Measurements from ENCODE around the gene C17orf58. TPM values are rescaled to one million over a fixed set of nuclear protein-coding genes. Genes with fewer than 3 reads are reported as not detected.

The C17orf58 gene
- total and polyA plus RNA-seq, 2 donors (not counting 1 experiment from before 2014, with no cell fraction given), result 1.0 to 2.8 TPM

DNA sequence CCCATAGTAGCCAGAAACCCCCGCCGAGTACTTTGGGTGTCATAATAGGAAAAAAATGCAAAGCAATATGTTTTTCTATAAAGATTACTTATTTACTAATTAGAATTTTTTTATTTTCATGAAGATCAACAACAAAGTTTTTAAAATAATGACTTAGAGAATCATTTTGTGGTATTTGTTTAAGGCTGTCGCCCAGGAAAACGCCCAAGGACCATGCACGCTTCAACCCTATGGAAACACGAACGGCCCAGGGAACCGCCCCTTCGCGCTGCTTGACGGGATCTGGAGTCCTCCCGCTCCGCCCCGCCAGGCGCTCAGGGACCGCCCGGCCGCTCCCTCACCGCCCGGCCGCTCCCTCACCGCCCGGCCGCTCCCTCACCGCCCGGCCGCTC, 38.9 kb upstream of the C17orf58 start:
- peak overlapping the region; percentile 95 for H3K4me3 Mint-ChIP-seq
- ATAC-seq (ENCODE audit: low read depth) (peak; percentile 83), DNase-seq (no peak)
- Histone ChIP-seq H3K27me3 (replicated peaks in 1 of 4; ENCODE audit: control extremely low read depth in 1 of 4, control insufficient read depth in 3 of 4, insufficient read depth in 4 of 4, low read length in 3 of 4) (no peaks in the 10 kb centered on the region), H3K9me3 (ENCODE audit: control extremely low read depth in 1 of 3, control insufficient read depth in 2 of 3, insufficient read depth in 1 of 3, low read length in 2 of 3) (no peaks in the 10 kb centered on the region), H3K79me2 (ENCODE audit: control insufficient read depth, insufficient read depth, low read length) (peaks cover 20% of the 10 kb centered on the region), H3K9ac (ENCODE audit: low read length) (peak overlapping the region; percentile 92), H2AFZ (ENCODE audit: insufficient read depth, low read depth, low read length, poor library complexity, severe bottlenecking) (peak overlapping the region; percentile 96), H3K4me3 (ENCODE audit: control extremely low read depth in 1 of 5, extremely low read depth in 1 of 5, insufficient read depth in 1 of 5, low read depth in 2 of 5, low read length in 4 of 5) (peak overlapping the region; percentile 0 to 88 (median 41)), H4K20me1 (ENCODE audit: control insufficient read depth, insufficient read depth, low read length, poor library complexity, severe bottlenecking) (no peaks in the 10 kb centered on the region), H3K4me2 (replicated peaks; ENCODE audit: low read depth, low read length, poor library complexity, severe bottlenecking) (peak overlapping the region; percentile 94), H3K4me1 (ENCODE audit: control insufficient read depth in 2 of 2, insufficient read depth in 2 of 2, low read length in 2 of 2) (peaks cover 7 to 9% of the 10 kb centered on the region in 2 donors), H3K36me3 (replicated peaks in 1 of 2; ENCODE audit: control extremely low read depth in 1 of 2, control insufficient read depth in 1 of 2, extremely low read depth in 1 of 2, insufficient read depth in 2 of 2, low read length in 1 of 2) (peaks cover 0 to 9% of the 10 kb centered on the region in 2 experiments), H3K27ac (ENCODE audit: low read length in 2 of 2) (no peak overlapping the region)
- POLR2A ChIA-PET, result interaction anchor here (0.6 to 1.2 kb wide), 3 partner anchors 37 to 477 kb away, joined by 3 read pairs; partner anchors contain the start of gene PRKAR1A
- peaks cover 11% of the 10 kb centered on the region for H3K4me1 Mint-ChIP-seq
- intact Hi-C loops (cut with micrococcal nuclease), result loop anchor here (1.0 to 10.0 kb wide), 8 partner anchors 15 to 477 kb away; partner anchors contain the start of genes AMZ2, NOL11, PRKAR1A and WIPI1
- H3K9me3 Mint-ChIP-seq (ENCODE audit: insufficient read depth), result no peaks in the 10 kb centered on the region
- CTCF ChIA-PET, result interaction anchor here (1.1 to 1.4 kb wide), 2 partner anchors 141 to 201 kb away, joined by 3 read pairs; no protein-coding TSS in a partner anchor
- 0% methylated on average over 17 of the region's 27 CpGs for WGBS (ENCODE audit: insufficient coverage)
- no peaks in the 10 kb centered on the region for H3K27me3 Mint-ChIP-seq
- peak overlapping the region; percentile 67 for H3K27ac Mint-ChIP-seq
- no peak for TF ChIP-seq EZH2 (IDR thresholded peaks at IDR 0.05; ENCODE audit: borderline replicate concordance, insufficient read depth, low read depth, low read length, poor library complexity, severe bottlenecking)
- TF ChIP-seq CTCF (IDR thresholded peaks at IDR 0.05), result no peak

GRCh38 chr17:68034452-68034776, 38.1 kb upstream of the C17orf58 start:
- Histone ChIP-seq H3K79me2 (ENCODE audit: control insufficient read depth, insufficient read depth, low read length) (peaks cover 20% of the 10 kb centered on the region), H3K9ac (ENCODE audit: low read length) (no peak overlapping the region), H4K20me1 (ENCODE audit: control insufficient read depth, insufficient read depth, low read length, poor library complexity, severe bottlenecking) (no peaks in the 10 kb centered on the region), H3K9me3 (ENCODE audit: control extremely low read depth in 1 of 3, control insufficient read depth in 2 of 3, insufficient read depth in 1 of 3, low read length in 2 of 3) (no peaks in the 10 kb centered on the region), H3K27me3 (replicated peaks in 1 of 4; ENCODE audit: control extremely low read depth in 1 of 4, control insufficient read depth in 3 of 4, insufficient read depth in 4 of 4, low read length in 3 of 4) (no peaks in the 10 kb centered on the region), H3K36me3 (replicated peaks in 1 of 2; ENCODE audit: control extremely low read depth in 1 of 2, control insufficient read depth in 1 of 2, extremely low read depth in 1 of 2, insufficient read depth in 2 of 2, low read length in 1 of 2) (peaks cover 0 to 8% of the 10 kb centered on the region in 2 experiments), H2AFZ (ENCODE audit: insufficient read depth, low read depth, low read length, poor library complexity, severe bottlenecking) (no peak overlapping the region), H3K4me1 (ENCODE audit: control insufficient read depth in 2 of 2, insufficient read depth in 2 of 2, low read length in 2 of 2) (peaks cover 7 to 9% of the 10 kb centered on the region in 2 donors), H3K4me3 (ENCODE audit: control extremely low read depth in 1 of 5, extremely low read depth in 1 of 5, insufficient read depth in 1 of 5, low read depth in 2 of 5, low read length in 4 of 5) (no peak overlapping the region), H3K4me2 (replicated peaks; ENCODE audit: low read depth, low read length, poor library complexity, severe bottlenecking) (peak overlapping the region; percentile 94), H3K27ac (ENCODE audit: low read length in 2 of 2) (no peak overlapping the region)
- CTCF ChIA-PET, result no interaction called here
- intact Hi-C loops (cut with micrococcal nuclease), result loop anchor here (2.0 to 10.0 kb wide), 2 partner anchors 170 to 318 kb away; partner anchors contain the start of gene NOL11
- POLR2A ChIA-PET, result interaction anchor here (0.7 kb wide), 1 partner anchor 214 kb away, joined by 3 read pairs; the partner anchor contains the start of gene AMZ2
- WGBS (ENCODE audit: insufficient coverage), result no CpG with 5 or more reads among the region's 1 CpG
- no peaks in the 10 kb centered on the region for H3K27me3 Mint-ChIP-seq
- H3K4me1 Mint-ChIP-seq, result peaks cover 11% of the 10 kb centered on the region
- H3K4me3 Mint-ChIP-seq, result no peak overlapping the region
- ATAC-seq (ENCODE audit: low read depth) (no peak), DNase-seq (no peak)
- no peaks in the 10 kb centered on the region for H3K9me3 Mint-ChIP-seq (ENCODE audit: insufficient read depth)
- TF ChIP-seq EZH2 (IDR thresholded peaks at IDR 0.05; ENCODE audit: borderline replicate concordance, insufficient read depth, low read depth, low read length, poor library complexity, severe bottlenecking), result no peak
- TF ChIP-seq CTCF (IDR thresholded peaks at IDR 0.05), result no peak
- no peak overlapping the region for H3K27ac Mint-ChIP-seq

Measured in B cell (primary cell).